Liver (tissue), 9 donors: ENCODE data around the gene KLF3. TPM values are rescaled to one million over a fixed set of nuclear protein-coding genes. Genes with fewer than 3 reads are reported as not detected.

Experiments used
- DNase-seq: peaks from one replicate; pipeline ENCODE4 v3.0.0-alpha.2; 2017; ENCODE audit warnings: low spot score
- H3K27ac ChIP-seq, 2 donors: one replicate each; pipeline ENCODE4 v1.7.0; 2013; ENCODE audit warnings: inconsistent platforms in 2 of 2, low read length in 2 of 2, control low read depth in 1 of 2, low read depth in 1 of 2, mild to moderate bottlenecking in 1 of 2
- H3K27me3 ChIP-seq, 4 donors: one replicate each; pipeline versions ENCODE4 v1.6.1 to v1.7.0; 2013; ENCODE audit warnings: low read length in 3 of 4, inconsistent platforms in 1 of 4, mild to moderate bottlenecking in 1 of 4, moderate library complexity in 1 of 4; ENCODE audit not compliant: control insufficient read depth in 4 of 4, insufficient read depth in 4 of 4
- H3K36me3 ChIP-seq, 4 donors: one replicate each; pipeline versions ENCODE4 v1.6.1 to v1.7.0; 2013; ENCODE audit warnings: low read length in 3 of 4, mild to moderate bottlenecking in 3 of 4, low read depth in 1 of 4, moderate library complexity in 1 of 4; ENCODE audit not compliant: control insufficient read depth in 4 of 4, insufficient read depth in 3 of 4
- H3K4me1 ChIP-seq, 4 donors: one replicate each; pipeline versions ENCODE4 v1.6.1 to v1.7.0; 2013; ENCODE audit warnings: low read length in 3 of 4, mild to moderate bottlenecking in 3 of 4, moderate library complexity in 1 of 4; ENCODE audit not compliant: control insufficient read depth in 4 of 4, insufficient read depth in 4 of 4
- H3K4me3 ChIP-seq, 3 donors: one replicate each; pipeline versions ENCODE4 v1.6.1 to v1.7.0; 2013; ENCODE audit warnings: low read length in 3 of 3, control low read depth in 1 of 3, low read depth in 1 of 3, mild to moderate bottlenecking in 1 of 3
- H3K9ac ChIP-seq, 2 donors: one replicate each; pipeline ENCODE4 v1.7.0; 2013; ENCODE audit warnings: low read length in 2 of 2, mild to moderate bottlenecking in 2 of 2, moderate library complexity in 2 of 2, control low read depth in 1 of 2, low read depth in 1 of 2
- H3K9me3 ChIP-seq, 4 donors: one replicate each; pipeline versions ENCODE4 v1.6.1 to v1.7.0; 2013; ENCODE audit warnings: low read length in 3 of 4; ENCODE audit not compliant: control insufficient read depth in 4 of 4
- ATF3 ChIP-seq: IDR thresholded peaks from 2 replicates; pipeline ENCODE4 v1.6.1; 2016; ENCODE audit warnings: antibody characterized with exemption
- EGR1 ChIP-seq, 2 donors: IDR thresholded peaks; 2 replicates each; pipeline ENCODE4 v1.6.1; 2016 to 2018; ENCODE audit warnings: antibody characterized with exemption in 2 of 2, low read depth in 2 of 2
- FOXA1 ChIP-seq: IDR thresholded peaks from 2 replicates; pipeline ENCODE4 v1.6.1; 2016; ENCODE audit warnings: antibody characterized with exemption
- FOXA2 ChIP-seq: IDR thresholded peaks from 2 replicates; pipeline ENCODE4 v1.6.1; 2016; ENCODE audit warnings: antibody characterized with exemption
- GABPA ChIP-seq, 2 donors: IDR thresholded peaks in 1 of 2; conservative IDR thresholded peaks in 1 of 2; 2 replicates each; pipeline ENCODE4 v1.6.1; 2016; ENCODE audit warnings: antibody characterized with exemption in 2 of 2, mild to moderate bottlenecking in 1 of 2, moderate library complexity in 1 of 2
- HNF4A ChIP-seq, 2 donors: conservative IDR thresholded peaks; 2 replicates each; pipeline ENCODE4 v1.6.1; 2016; ENCODE audit warnings: antibody characterized with exemption in 2 of 2, mild to moderate bottlenecking in 2 of 2
- HNF4G ChIP-seq: IDR thresholded peaks from 2 replicates; pipeline ENCODE4 v1.6.1; 2016; ENCODE audit warnings: antibody characterized with exemption
- JUND ChIP-seq, 2 donors: IDR thresholded peaks; 2 replicates each; pipeline ENCODE4 v1.6.1; 2016; ENCODE audit warnings: antibody characterized with exemption in 2 of 2
- NR2F2 ChIP-seq: IDR thresholded peaks from 2 replicates; pipeline ENCODE4 v1.6.1; 2016; ENCODE audit warnings: antibody characterized with exemption
- RAD21 ChIP-seq, 2 donors: IDR thresholded peaks; 2 replicates each; pipeline ENCODE4 v1.6.1; 2016; ENCODE audit warnings: antibody characterized with exemption in 2 of 2, mild to moderate bottlenecking in 2 of 2
- SP1 ChIP-seq: IDR thresholded peaks from 2 replicates; pipeline ENCODE4 v1.6.1; 2018; ENCODE audit warnings: antibody characterized with exemption, mild to moderate bottlenecking
- TAF1 ChIP-seq: conservative IDR thresholded peaks from 2 replicates; pipeline ENCODE4 v1.6.1; 2016; ENCODE audit warnings: antibody characterized with exemption, mild to moderate bottlenecking
- YY1 ChIP-seq: IDR thresholded peaks from 2 replicates; pipeline ENCODE4 v1.6.1; 2016; ENCODE audit warnings: antibody characterized with exemption, mild to moderate bottlenecking
- ZBTB33 ChIP-seq: IDR thresholded peaks from 2 replicates; pipeline ENCODE4 v1.6.1; 2016; ENCODE audit warnings: antibody characterized with exemption
- WGBS: extraction: QIAGEN DNeasy Blood & Tissue Kit; methylation state at CpG from one replicate; pipeline ENCODE4 v1.1.7; 2013; 5-methylcytosine and 5-hydroxymethylcytosine counted together
- polyA plus RNA-seq, 2 donors: library from polyadenylated mRNA; stranded (reverse) in 1 of 2; unstranded in 1 of 2; fragments of 200-250 nt in 1 of 2; fragments of >200 nt in 1 of 2; fragmentation: Nextera tagmentation in 1 of 2; extraction: Ambion mirVana in 1 of 2; gene quantifications; one replicate each; pipeline versions ENCODE4 v1.2.1 to v1.2.3, GENCODE V29; 2013 to 2015
- total RNA-seq, 2 donors: library from RNA; depleted of rRNA; stranded (reverse); fragments of >200 nt; gene quantifications; one replicate each; pipeline ENCODE4 v1.2.3, GENCODE V29; 2014
- TF ChIP-seq, protein P1 (sequence below): fragments of 150-350 bp; IDR thresholded peaks from 2 replicates; pipeline ENCODE4 v1.5.1; 2017; ENCODE audit warnings: improper control_type of control experiment, low read depth, low read length; ENCODE audit not compliant: missing input control
- TF ChIP-seq, protein P2 (sequence below): IDR thresholded peaks from 2 replicates; pipeline ENCODE4 v1.6.1; 2016; ENCODE audit warnings: antibody characterized with exemption, mild to moderate bottlenecking
- TF ChIP-seq, protein P3 (sequence below): IDR thresholded peaks from 2 replicates; pipeline ENCODE4 v1.6.1; 2016; ENCODE audit warnings: antibody characterized with exemption
- donor health status: healthy.
- donor health status: healthy.
- donor health status: healthy.
- donor health status: healthy.
- donor health status: healthy.

KLF3 gene
- total and polyA plus RNA-seq, 4 donors: 11.1 to 77.5 (median 21.0) TPM

- no peaks in the 10 kb centered on the region for H3K36me3 ChIP-seq
- peak overlapping the region; percentile 10 to 32 for H3K9ac ChIP-seq
- peaks cover 25 to 77% (median 65%) of the 10 kb centered on the region in 4 donors for H3K4me1 ChIP-seq
- no peaks in the 10 kb centered on the region for H3K9me3 ChIP-seq
- peak overlapping the region in 1 of 2 donors; percentile 99 for H3K27ac ChIP-seq
- H3K27me3 ChIP-seq: no peaks in the 10 kb centered on the region
- WGBS: 17% methylated on average over 2 of the region's 2 CpGs
- no peak overlapping the region for H3K4me3 ChIP-seq
- TF ChIP-seq, protein P1, sequence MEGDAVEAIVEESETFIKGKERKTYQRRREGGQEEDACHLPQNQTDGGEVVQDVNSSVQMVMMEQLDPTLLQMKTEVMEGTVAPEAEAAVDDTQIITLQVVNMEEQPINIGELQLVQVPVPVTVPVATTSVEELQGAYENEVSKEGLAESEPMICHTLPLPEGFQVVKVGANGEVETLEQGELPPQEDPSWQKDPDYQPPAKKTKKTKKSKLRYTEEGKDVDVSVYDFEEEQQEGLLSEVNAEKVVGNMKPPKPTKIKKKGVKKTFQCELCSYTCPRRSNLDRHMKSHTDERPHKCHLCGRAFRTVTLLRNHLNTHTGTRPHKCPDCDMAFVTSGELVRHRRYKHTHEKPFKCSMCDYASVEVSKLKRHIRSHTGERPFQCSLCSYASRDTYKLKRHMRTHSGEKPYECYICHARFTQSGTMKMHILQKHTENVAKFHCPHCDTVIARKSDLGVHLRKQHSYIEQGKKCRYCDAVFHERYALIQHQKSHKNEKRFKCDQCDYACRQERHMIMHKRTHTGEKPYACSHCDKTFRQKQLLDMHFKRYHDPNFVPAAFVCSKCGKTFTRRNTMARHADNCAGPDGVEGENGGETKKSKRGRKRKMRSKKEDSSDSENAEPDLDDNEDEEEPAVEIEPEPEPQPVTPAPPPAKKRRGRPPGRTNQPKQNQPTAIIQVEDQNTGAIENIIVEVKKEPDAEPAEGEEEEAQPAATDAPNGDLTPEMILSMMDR: no peak
- TF ChIP-seq, protein P2, sequence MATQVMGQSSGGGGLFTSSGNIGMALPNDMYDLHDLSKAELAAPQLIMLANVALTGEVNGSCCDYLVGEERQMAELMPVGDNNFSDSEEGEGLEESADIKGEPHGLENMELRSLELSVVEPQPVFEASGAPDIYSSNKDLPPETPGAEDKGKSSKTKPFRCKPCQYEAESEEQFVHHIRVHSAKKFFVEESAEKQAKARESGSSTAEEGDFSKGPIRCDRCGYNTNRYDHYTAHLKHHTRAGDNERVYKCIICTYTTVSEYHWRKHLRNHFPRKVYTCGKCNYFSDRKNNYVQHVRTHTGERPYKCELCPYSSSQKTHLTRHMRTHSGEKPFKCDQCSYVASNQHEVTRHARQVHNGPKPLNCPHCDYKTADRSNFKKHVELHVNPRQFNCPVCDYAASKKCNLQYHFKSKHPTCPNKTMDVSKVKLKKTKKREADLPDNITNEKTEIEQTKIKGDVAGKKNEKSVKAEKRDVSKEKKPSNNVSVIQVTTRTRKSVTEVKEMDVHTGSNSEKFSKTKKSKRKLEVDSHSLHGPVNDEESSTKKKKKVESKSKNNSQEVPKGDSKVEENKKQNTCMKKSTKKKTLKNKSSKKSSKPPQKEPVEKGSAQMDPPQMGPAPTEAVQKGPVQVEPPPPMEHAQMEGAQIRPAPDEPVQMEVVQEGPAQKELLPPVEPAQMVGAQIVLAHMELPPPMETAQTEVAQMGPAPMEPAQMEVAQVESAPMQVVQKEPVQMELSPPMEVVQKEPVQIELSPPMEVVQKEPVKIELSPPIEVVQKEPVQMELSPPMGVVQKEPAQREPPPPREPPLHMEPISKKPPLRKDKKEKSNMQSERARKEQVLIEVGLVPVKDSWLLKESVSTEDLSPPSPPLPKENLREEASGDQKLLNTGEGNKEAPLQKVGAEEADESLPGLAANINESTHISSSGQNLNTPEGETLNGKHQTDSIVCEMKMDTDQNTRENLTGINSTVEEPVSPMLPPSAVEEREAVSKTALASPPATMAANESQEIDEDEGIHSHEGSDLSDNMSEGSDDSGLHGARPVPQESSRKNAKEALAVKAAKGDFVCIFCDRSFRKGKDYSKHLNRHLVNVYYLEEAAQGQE: no peak
- TF ChIP-seq, protein P3, sequence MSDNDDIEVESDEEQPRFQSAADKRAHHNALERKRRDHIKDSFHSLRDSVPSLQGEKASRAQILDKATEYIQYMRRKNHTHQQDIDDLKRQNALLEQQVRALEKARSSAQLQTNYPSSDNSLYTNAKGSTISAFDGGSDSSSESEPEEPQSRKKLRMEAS: no peak
- TF ChIP-seq RAD21 (IDR thresholded peaks at IDR 0.05) (no peak), EGR1 (IDR thresholded peaks at IDR 0.05; ENCODE audit: low read depth in 2 of 2) (no peak), YY1 (no peak), NR2F2 (no peak)
- no peak for DNase-seq
These were observed 4.4 kb downstream of the KLF3 start for GRCh38 chr4:38668203-38668971.

DNA sequence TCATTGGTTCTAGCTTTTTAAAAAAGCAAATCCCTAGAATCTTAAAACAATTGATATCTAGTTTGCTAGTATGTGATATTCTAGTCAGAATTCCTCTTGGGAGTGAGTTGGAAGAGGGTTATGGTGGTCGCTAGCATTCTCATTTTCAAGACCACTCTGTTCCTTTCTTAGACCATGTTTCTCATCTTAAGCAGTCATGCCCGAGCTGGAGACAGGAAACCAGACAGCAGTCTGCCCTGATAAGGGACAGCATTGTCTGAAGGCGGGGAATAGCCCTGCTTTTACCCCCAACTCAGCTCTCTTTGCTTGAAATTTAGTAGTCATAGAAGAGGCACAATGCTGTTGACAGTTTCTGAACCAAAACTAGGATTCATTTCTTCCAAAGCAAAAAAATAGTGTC, 5.2 kb downstream of the KLF3 start:
- H3K27me3 ChIP-seq: no peaks in the 10 kb centered on the region
- H3K9me3 ChIP-seq: no peaks in the 10 kb centered on the region
- WGBS: 61% methylated on average over 3 of the region's 3 CpGs
- no peak overlapping the region for H3K4me3 ChIP-seq
- no peak overlapping the region for H3K9ac ChIP-seq
- peak overlapping the region; percentile 32 to 61 for H3K27ac ChIP-seq
- no peaks in the 10 kb centered on the region for H3K36me3 ChIP-seq
- no peak for DNase-seq
- peaks cover 26 to 85% (median 73%) of the 10 kb centered on the region in 4 donors for H3K4me1 ChIP-seq
- TF ChIP-seq HNF4A (conservative IDR thresholded peaks at IDR 0.05) (no peak), ZBTB33 (no peak), SP1 (no peak), GABPA (IDR thresholded peaks at IDR 0.05 in 1 of 2, conservative IDR thresholded peaks at IDR 0.05 in 1 of 2) (no peak), FOXA2 (no peak), EGR1 (IDR thresholded peaks at IDR 0.05; ENCODE audit: low read depth in 2 of 2) (no peak), FOXA1 (no peak), HNF4G (no peak), TAF1 (no peak), NR2F2 (no peak), RAD21 (IDR thresholded peaks at IDR 0.05) (no peak), JUND (IDR thresholded peaks at IDR 0.05) (no peak), ATF3 (no peak)
- TF ChIP-seq, protein P2: no peak
- TF ChIP-seq, protein P3: no peak
